ENCODE results near the gene FXR1. TPM values are rescaled to one million over a fixed set of nuclear protein-coding genes. Genes with fewer than 3 reads are reported as not detected.
"Not testable (repeated sequence)": the region's sequence is repeated elsewhere in the genome, so short reads cannot be mapped to it uniquely, and the experiment has no call there.

FXR1 gene
- 113 and 146 TPM in 2 replicates for total RNA-seq (2014; rRNA removed; shearing (Covaris generic))

- H3K36me3 ChIP-seq: peaks cover 47% of the 10 kb centered on the region
- no peaks in the 10 kb centered on the region for H3K9me3 ChIP-seq (replicated peaks)
These were observed at the start of gene FXR1 for GRCh38 chr3:180912304-180913296. FXR1 (plus strand) TSS chr3:180912670; CDS start chr3:180912686, 16 bp downstream.

GRCh38 chr3:180870008-180870699 lies 42.3 kb upstream of the FXR1 start:
- Histone ChIP-seq H3K9me3 (replicated peaks) (no peaks in the 10 kb centered on the region), H3K4me1 (replicated peaks) (peaks cover 5% of the 10 kb centered on the region; the same call in 1 of the 2 replicates), H3K27me3 (replicated peaks) (no peaks in the 10 kb centered on the region), H3K4me3 (no peak overlapping the region), H3K27ac (no peak overlapping the region), H3K36me3 (no peaks in the 10 kb centered on the region)
- DNase-seq (ENCODE audit: low read depth in 1 of 2, low spot score in 2 of 2): no peak

More at GRCh38 chr3:180912304-180913296, at the start of gene FXR1:
- Histone ChIP-seq H3K27ac (peak within 1 kb of the TSS; percentile 99), H3K4me3 (peak within 1 kb of the TSS; percentile 94), H3K4me1 (replicated peaks) (peaks cover 14% of the 10 kb centered on the region), H3K27me3 (replicated peaks) (no peaks in the 10 kb centered on the region)
- peak; percentile 83 to 84 for DNase-seq (ENCODE audit: low read depth in 1 of 2, low spot score in 2 of 2)

DNA sequence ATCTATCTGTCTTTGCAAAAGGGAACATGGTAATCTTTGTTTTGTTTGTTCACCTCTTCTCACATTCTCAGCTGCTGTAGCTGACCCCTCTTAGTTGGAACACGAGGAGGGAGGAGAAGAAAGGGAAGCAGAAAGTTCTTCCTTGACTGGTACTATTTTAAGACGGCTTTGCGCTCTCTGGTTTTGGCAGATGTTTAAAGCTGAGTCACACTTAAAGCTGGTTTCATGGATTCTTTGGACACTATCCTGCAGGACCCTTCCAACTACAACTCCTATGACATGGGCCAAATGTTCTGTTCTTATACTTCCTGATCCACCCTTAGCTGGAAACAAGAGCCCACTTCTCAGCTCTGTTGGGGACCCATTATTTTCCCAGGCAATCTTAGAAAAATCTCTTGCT lies 40.6 kb upstream of the FXR1 start:
- H3K27me3 ChIP-seq (replicated peaks): no peaks in the 10 kb centered on the region
- no peak overlapping the region for H3K4me3 ChIP-seq
- no peaks in the 10 kb centered on the region for H3K9me3 ChIP-seq (replicated peaks)
- no peaks in the 10 kb centered on the region for H3K36me3 ChIP-seq
- no peak for DNase-seq (ENCODE audit: low read depth in 1 of 2, low spot score in 2 of 2)
- H3K27ac ChIP-seq: peak overlapping the region; percentile 47
- H3K4me1 ChIP-seq (replicated peaks): peaks cover 5% of the 10 kb centered on the region; the same call in 1 of the 2 replicates

DNA sequence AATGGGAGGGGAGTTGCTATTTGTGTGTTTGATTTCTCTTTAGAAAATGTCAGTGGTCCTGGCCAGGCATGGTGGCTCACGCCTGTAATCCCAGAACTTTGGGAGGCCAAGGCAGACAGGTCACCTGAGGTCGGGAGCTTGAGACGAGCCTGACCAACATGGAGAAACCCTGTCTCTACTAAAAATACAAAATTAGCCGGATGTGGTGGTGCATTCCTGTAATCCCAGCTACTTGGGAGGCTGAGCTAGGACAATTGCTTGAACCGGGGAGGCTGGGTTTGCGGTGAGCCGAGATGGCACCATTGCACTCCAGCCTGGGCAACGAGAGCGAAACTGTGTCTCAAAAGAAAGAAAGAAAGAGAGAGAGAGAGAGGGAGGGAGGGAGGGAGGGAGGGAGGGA lies 40.0 kb upstream of the FXR1 start:
- H3K27me3 ChIP-seq (replicated peaks); H3K36me3 ChIP-seq; H3K4me1 ChIP-seq (replicated peaks); DNase-seq (ENCODE audit: low read depth in 1 of 2, low spot score in 2 of 2); H3K4me3 ChIP-seq; H3K9me3 ChIP-seq (replicated peaks): not testable (repeated sequence)
- peak overlapping the region; percentile 47 for H3K27ac ChIP-seq

GRCh38 chr3:180875124-180875698 lies 37.3 kb upstream of the FXR1 start:
- H3K27ac ChIP-seq: no peak overlapping the region

GRCh38 chr3:180881065-180881801 lies 31.2 kb upstream of the FXR1 start:
- Histone ChIP-seq H3K27me3 (replicated peaks) (no peaks in the 10 kb centered on the region), H3K27ac (no peak overlapping the region), H3K4me3 (no peak overlapping the region), H3K9me3 (replicated peaks) (no peaks in the 10 kb centered on the region), H3K36me3 (no peaks in the 10 kb centered on the region), H3K4me1 (replicated peaks) (no peaks in the 10 kb centered on the region)
- DNase-seq (ENCODE audit: low read depth in 1 of 2, low spot score in 2 of 2): no peak

More at GRCh38 chr3:180875124-180875698, 37.3 kb upstream of the FXR1 start:
- H3K4me1 ChIP-seq (replicated peaks): peaks cover 5% of the 10 kb centered on the region; the same call in 1 of the 2 replicates
- H3K4me3 ChIP-seq: no peak overlapping the region
- no peaks in the 10 kb centered on the region for H3K27me3 ChIP-seq (replicated peaks)
- H3K9me3 ChIP-seq (replicated peaks): no peaks in the 10 kb centered on the region
- H3K36me3 ChIP-seq: no peaks in the 10 kb centered on the region
- DNase-seq (ENCODE audit: low read depth in 1 of 2, low spot score in 2 of 2): no peak

DNA sequence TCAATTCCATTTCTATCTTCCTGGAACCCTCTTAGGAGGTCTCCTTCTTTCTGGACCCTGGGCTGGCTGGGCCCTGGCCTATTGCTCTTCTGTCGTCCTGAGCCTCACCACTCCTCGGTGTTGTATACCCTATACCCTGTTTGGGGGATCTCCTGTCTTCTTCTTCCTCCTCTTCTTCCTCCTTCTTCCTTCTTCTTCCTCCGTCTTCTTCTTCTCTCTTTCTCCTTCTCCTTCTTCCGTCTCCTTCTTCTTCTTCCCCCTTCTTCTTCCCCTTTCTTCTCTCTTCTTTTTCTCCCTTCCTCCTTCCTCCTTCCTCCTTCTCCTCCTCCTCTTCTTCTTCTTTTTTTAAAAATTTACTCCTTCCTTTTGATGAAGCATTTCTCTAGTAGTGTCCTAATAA lies 30.4 kb upstream of the FXR1 start:
- H3K4me1 ChIP-seq (replicated peaks): no peaks in the 10 kb centered on the region
- no peak for DNase-seq (ENCODE audit: low read depth in 1 of 2, low spot score in 2 of 2)
- no peak overlapping the region for H3K4me3 ChIP-seq
- no peaks in the 10 kb centered on the region for H3K27me3 ChIP-seq (replicated peaks)
- H3K27ac ChIP-seq: no peak overlapping the region
- H3K9me3 ChIP-seq (replicated peaks): no peaks in the 10 kb centered on the region
- no peaks in the 10 kb centered on the region for H3K36me3 ChIP-seq

- no peak for DNase-seq (ENCODE audit: low read depth in 1 of 2, low spot score in 2 of 2)
- Histone ChIP-seq H3K27ac (no peak overlapping the region), H3K4me1 (replicated peaks) (no peaks in the 10 kb centered on the region), H3K27me3 (replicated peaks) (no peaks in the 10 kb centered on the region), H3K4me3 (no peak overlapping the region), H3K9me3 (replicated peaks) (no peaks in the 10 kb centered on the region), H3K36me3 (no peaks in the 10 kb centered on the region)
These were observed 23.4 kb upstream of the FXR1 start for GRCh38 chr3:180888992-180889560.

GRCh38 chr3:180898572-180898971 lies 13.9 kb upstream of the FXR1 start:
- Histone ChIP-seq H3K36me3 (no peaks in the 10 kb centered on the region), H3K27ac (no peak overlapping the region), H3K4me1 (replicated peaks) (no peaks in the 10 kb centered on the region), H3K4me3 (no peak overlapping the region), H3K27me3 (replicated peaks) (no peaks in the 10 kb centered on the region), H3K9me3 (replicated peaks) (no peaks in the 10 kb centered on the region)
- no peak for DNase-seq (ENCODE audit: low read depth in 1 of 2, low spot score in 2 of 2)

DNA sequence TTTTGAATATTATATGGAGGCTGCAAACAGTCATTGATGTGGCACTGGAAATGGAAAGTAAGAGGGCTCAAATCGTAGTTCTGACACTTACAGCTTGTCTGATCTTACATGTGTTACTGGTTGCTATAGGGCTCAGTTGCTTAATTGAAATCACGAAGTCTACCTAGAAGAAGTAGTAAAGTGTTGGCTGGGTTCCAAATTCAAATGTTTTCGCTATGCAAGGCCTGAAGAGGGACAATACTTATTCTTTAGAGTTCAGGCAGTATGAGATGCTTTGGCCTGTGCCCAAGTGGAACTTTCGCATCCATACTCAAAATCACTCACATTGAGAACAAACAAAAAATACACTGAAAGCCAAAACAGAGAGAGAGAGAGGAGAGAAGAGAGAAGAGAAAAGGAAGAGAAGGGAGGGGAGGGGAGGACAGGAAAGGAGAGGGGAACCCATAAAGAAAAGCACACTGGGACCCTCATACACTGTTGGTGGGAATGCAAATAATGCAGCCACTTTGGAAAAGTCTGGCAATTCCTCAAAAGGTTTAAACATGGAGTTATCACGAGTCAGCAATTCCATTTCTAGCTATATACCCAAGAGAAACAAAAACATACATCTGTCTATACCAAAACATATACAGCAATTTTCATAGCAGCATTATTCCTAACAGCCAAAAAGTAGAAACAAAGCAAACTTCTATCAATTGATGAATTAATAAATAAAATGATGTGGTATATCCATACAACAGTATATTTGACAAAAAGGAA lies 2.9 kb upstream of the FXR1 start:
- Histone ChIP-seq H3K36me3 (peaks cover 18% of the 10 kb centered on the region), H3K27me3 (replicated peaks) (no peaks in the 10 kb centered on the region), H3K27ac (no peak overlapping the region), H3K9me3 (replicated peaks) (no peaks in the 10 kb centered on the region), H3K4me3 (no peak overlapping the region), H3K4me1 (replicated peaks) (peaks cover 14% of the 10 kb centered on the region)
- DNase-seq (ENCODE audit: low read depth in 1 of 2, low spot score in 2 of 2): no peak

- H3K9me3 ChIP-seq (replicated peaks): no peaks in the 10 kb centered on the region
- H3K27me3 ChIP-seq (replicated peaks): no peaks in the 10 kb centered on the region
- H3K27ac ChIP-seq: no peak overlapping the region
- no peak overlapping the region for H3K4me3 ChIP-seq
- DNase-seq (ENCODE audit: low read depth in 1 of 2, low spot score in 2 of 2): no peak
- peaks cover 30% of the 10 kb centered on the region for H3K36me3 ChIP-seq
- H3K4me1 ChIP-seq (replicated peaks): peaks cover 14% of the 10 kb centered on the region
These were observed 1.6 kb upstream of the FXR1 start for GRCh38 chr3:180910823-180911222.

DNA sequence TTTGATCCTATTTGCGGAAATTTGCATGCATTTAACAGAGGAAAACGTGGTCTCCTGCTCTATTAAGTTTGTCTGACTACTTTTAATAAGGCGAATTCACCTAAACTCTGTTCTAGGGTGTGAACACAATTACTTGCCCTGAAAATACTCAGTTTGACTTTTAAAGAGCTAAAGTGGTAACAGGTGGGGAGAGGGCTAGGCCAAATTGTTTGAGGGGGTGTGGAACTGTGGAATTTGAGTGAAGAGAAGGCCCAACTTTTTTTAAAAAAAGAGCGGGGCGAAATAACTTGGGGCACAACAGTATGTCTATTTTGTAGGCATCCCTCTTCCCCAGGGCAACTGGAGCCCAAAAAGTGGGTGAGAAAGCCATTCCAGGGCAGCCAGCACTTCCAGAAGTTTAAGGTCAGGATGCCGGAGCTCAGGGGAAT lies 580 bp upstream of the FXR1 start:
- Histone ChIP-seq H3K9me3 (replicated peaks) (no peaks in the 10 kb centered on the region), H3K27me3 (replicated peaks) (no peaks in the 10 kb centered on the region), H3K4me3 (peak overlapping the region; percentile 94), H3K27ac (peak overlapping the region; percentile 99), H3K4me1 (replicated peaks) (peaks cover 14% of the 10 kb centered on the region), H3K36me3 (peaks cover 41% of the 10 kb centered on the region)
- no peak for DNase-seq (ENCODE audit: low read depth in 1 of 2, low spot score in 2 of 2)

Data from SJSA1 (cell line).